ENCODE measurements around the gene SBF1. TPM values are rescaled to one million over a fixed set of nuclear protein-coding genes. Genes with fewer than 3 reads are reported as not detected.

Gene SBF1
- total and polyA plus RNA-seq, 2 of the 13 experiments (the other 11 are each of a cell fraction or from before 2014, with no cell fraction given), result 31.7 to 40.9 TPM

GRCh38 chr22:50482107-50483074, 7.6 kb upstream of the SBF1 start (continued):
- TF ChIP-seq ZNF431 (CRISPR knock-in tag; IDR thresholded peaks at IDR 0.05; ENCODE audit: borderline replicate concordance, low read depth), result no peak
- TF ChIP-seq THAP11 (CRISPR knock-in tag; IDR thresholded peaks at IDR 0.05), result no peak; the same call in 1 of the 2 replicates
- TF ChIP-seq, protein P1, sequence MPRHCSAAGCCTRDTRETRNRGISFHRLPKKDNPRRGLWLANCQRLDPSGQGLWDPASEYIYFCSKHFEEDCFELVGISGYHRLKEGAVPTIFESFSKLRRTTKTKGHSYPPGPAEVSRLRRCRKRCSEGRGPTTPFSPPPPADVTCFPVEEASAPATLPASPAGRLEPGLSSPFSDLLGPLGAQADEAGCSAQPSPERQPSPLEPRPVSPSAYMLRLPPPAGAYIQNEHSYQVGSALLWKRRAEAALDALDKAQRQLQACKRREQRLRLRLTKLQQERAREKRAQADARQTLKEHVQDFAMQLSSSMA (CRISPR knock-in tag; IDR thresholded peaks at IDR 0.05), result no peak
- TF ChIP-seq ZNF775 (CRISPR knock-in tag; IDR thresholded peaks at IDR 0.05; ENCODE audit: borderline replicate concordance), result no peak
- TF ChIP-seq RFX5 (IDR thresholded peaks at IDR 0.05; ENCODE audit: low read depth, low read length), result no peak
- no peak for TF ChIP-seq SSRP1 (CRISPR knock-in tag; IDR thresholded peaks at IDR 0.05)
- TF ChIP-seq ZFX (CRISPR knock-in tag; IDR thresholded peaks at IDR 0.05; ENCODE audit: low read depth), result peak; percentile 48; the same call in 1 of the 2 replicates
- TF ChIP-seq ZNF432 (CRISPR knock-in tag; IDR thresholded peaks at IDR 0.05; ENCODE audit: borderline replicate concordance), result no peak
- no peak for TF ChIP-seq HBP1 (CRISPR knock-in tag; IDR thresholded peaks at IDR 0.05; ENCODE audit: low read depth)
- TF ChIP-seq BATF2 (CRISPR knock-in tag; IDR thresholded peaks at IDR 0.05), result no peak
- no peak for TF ChIP-seq TAF1 (CRISPR knock-in tag; IDR thresholded peaks at IDR 0.05)
- no peak for TF ChIP-seq SP5 (CRISPR knock-in tag; IDR thresholded peaks at IDR 0.05; ENCODE audit: borderline replicate concordance, low read depth)
- TF ChIP-seq CBX5 (CRISPR knock-in tag; IDR thresholded peaks at IDR 0.05; ENCODE audit: borderline replicate concordance), result no peak
- peak; percentile 47; the same call in 1 of the 2 replicates for TF ChIP-seq RAD51 (IDR thresholded peaks at IDR 0.05; ENCODE audit: borderline replicate concordance)
- TF ChIP-seq ZBTB2 (CRISPR knock-in tag; IDR thresholded peaks at IDR 0.05; ENCODE audit: low read depth), result no peak
- TF ChIP-seq, protein P2, sequence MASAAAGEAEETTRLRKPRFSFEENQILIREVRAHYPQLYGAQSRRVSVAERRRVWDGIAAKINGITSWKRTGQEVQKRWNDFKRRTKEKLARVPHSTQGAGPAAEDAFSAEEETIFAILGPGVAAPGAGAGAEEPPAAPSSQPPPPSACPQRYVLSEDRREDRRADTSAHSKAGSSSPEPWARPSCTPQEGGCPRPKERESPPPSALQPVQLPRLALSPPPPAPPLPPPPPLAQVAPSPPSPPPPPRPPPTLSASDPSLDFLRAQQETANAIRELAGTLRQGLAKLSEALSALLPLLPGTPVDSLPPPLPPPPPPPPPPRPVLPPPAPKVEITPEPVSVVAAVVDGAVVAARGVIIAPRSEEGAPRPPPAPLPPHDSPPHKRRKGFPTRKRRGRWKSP (CRISPR knock-in tag; IDR thresholded peaks at IDR 0.05), result no peak
- TF ChIP-seq KDM5A (IDR thresholded peaks at IDR 0.05; ENCODE audit: borderline replicate concordance, low read length), result no peak
- 0 out of 2 replicates have a peak, but pooled peaks have one; percentile 1 for TF ChIP-seq FOXO1 (CRISPR knock-in tag; IDR thresholded peaks at IDR 0.05)
- no peak for TF ChIP-seq MIER2 (CRISPR knock-in tag; IDR thresholded peaks at IDR 0.05)
- TF ChIP-seq IKZF1 (IDR thresholded peaks at IDR 0.05), result no peak
- TF ChIP-seq ZNF724P (CRISPR knock-in tag; IDR thresholded peaks at IDR 0.05; ENCODE audit: borderline replicate concordance), result no peak
- TF ChIP-seq, protein P3, sequence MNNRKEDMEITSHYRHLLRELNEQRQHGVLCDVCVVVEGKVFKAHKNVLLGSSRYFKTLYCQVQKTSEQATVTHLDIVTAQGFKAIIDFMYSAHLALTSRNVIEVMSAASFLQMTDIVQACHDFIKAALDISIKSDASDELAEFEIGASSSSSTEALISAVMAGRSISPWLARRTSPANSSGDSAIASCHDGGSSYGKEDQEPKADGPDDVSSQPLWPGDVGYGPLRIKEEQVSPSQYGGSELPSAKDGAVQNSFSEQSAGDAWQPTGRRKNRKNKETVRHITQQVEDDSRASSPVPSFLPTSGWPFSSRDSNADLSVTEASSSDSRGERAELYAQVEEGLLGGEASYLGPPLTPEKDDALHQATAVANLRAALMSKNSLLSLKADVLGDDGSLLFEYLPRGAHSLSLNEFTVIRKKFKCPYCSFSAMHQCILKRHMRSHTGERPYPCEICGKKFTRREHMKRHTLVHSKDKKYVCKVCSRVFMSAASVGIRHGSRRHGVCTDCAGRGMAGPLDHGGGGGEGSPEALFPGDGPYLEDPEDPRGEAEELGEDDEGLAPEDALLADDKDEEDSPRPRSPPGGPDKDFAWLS (CRISPR knock-in tag; IDR thresholded peaks at IDR 0.05; ENCODE audit: borderline replicate concordance), result no peak
- no peak for TF ChIP-seq ZNF841 (CRISPR knock-in tag; IDR thresholded peaks at IDR 0.05; ENCODE audit: borderline replicate concordance)

All from HepG2 (cell line).